H1 (cell line): ENCODE results near the gene FAM241B. TPM values are rescaled to one million over a fixed set of nuclear protein-coding genes. Genes with fewer than 3 reads are reported as not detected.

Experiments
- CTCF ChIA-PET: fragments of 300-600 bp; sonication (Branson Sonifier 250); formaldehyde crosslinking; loops from one replicate; lab custom pipeline; 2021; ENCODE audit not compliant: partially characterized antibody; lab: Charles Lee
- POLR2A ChIA-PET: fragments of 300-600 bp; sonication (Branson Sonifier 250); formaldehyde crosslinking; loops from one replicate; lab custom pipeline; 2021; ENCODE audit warnings: inconsistent platforms; ENCODE audit not compliant: partially characterized antibody; lab: Charles Lee
- DNase-seq, 2 experiments: peaks; one replicate each; pipeline versions ENCODE4 v3.0.0 to v3.0.0-alpha.2; 2010 to 2022; ENCODE audit warnings: low spot score in 2 of 2, low read depth in 1 of 2, mixed read lengths in 1 of 2
- FAIRE-seq: peaks from 2 replicates; lab custom pipeline; 2011; peaks lifted over from hg19 to GRCh38; lab: Jason Lieb, UNC
- H2AFZ ChIP-seq: 2 replicates; pipeline ENCODE4 v1.8.1; 2012; ENCODE audit warnings: low read length, inconsistent platforms
- H2AK5ac ChIP-seq: 2 replicates; pipeline ENCODE4 v1.6.1; 2013; ENCODE audit warnings: low read depth, low read length
- H2BK120ac ChIP-seq: replicated peaks from 2 replicates; pipeline ENCODE3; 2013; ENCODE audit warnings: low read depth, low read length, inconsistent platforms
- H2BK12ac ChIP-seq: 2 replicates; pipeline ENCODE4 v1.6.1; 2013; ENCODE audit warnings: low read depth, low read length
- H2BK15ac ChIP-seq: 2 replicates; pipeline ENCODE4 v1.6.1; 2013; ENCODE audit warnings: low read length
- H2BK20ac ChIP-seq: 2 replicates; pipeline ENCODE4 v1.6.1; 2013; ENCODE audit warnings: low read length
- H2BK5ac ChIP-seq: 2 replicates; pipeline ENCODE4 v1.6.1; 2013; ENCODE audit warnings: low read depth, low read length
- H3K14ac ChIP-seq: 2 replicates; pipeline ENCODE4 v1.6.1; 2013; ENCODE audit warnings: inconsistent platforms; ENCODE audit not compliant: insufficient read length
- H3K18ac ChIP-seq: 2 replicates; pipeline ENCODE4 v1.6.1; 2013; ENCODE audit warnings: low read length; ENCODE audit errors: extremely low read depth
- H3K23ac ChIP-seq: 2 replicates; pipeline ENCODE4 v1.6.1; 2013; ENCODE audit warnings: inconsistent platforms; ENCODE audit not compliant: insufficient read length
- H3K23me2 ChIP-seq: 2 replicates; pipeline ENCODE4 v1.6.1; 2013; ENCODE audit warnings: low read depth, low read length
- H3K27ac ChIP-seq: 2 replicates; pipeline ENCODE4 v1.6.1; 2011; ENCODE audit warnings: low read depth, low read length, inconsistent platforms
- H3K27me3 ChIP-seq, 4 experiments: replicated peaks in 1 of 4; 1 replicate in 1 of 4; 2 replicates in 3 of 4; pipeline versions ENCODE4 v1.6.1 to v1.8.1; 2011 to 2013; ENCODE audit warnings: low read length in 3 of 4, mild to moderate bottlenecking in 3 of 4, inconsistent platforms in 2 of 4, mixed read lengths in 2 of 4, moderate library complexity in 1 of 4; ENCODE audit not compliant: control insufficient read depth in 3 of 4, insufficient read depth in 3 of 4; ENCODE audit errors: extremely low read depth in 1 of 4
- H3K36me3 ChIP-seq, 4 experiments: 2 replicates each; pipeline versions ENCODE4 v1.6.1 to v1.8.1; 2011 to 2013; ENCODE audit warnings: mild to moderate bottlenecking in 4 of 4, low read length in 3 of 4, moderate library complexity in 2 of 4, control low read depth in 1 of 4, inconsistent platforms in 1 of 4; ENCODE audit not compliant: insufficient read depth in 4 of 4, control insufficient read depth in 2 of 4
- H3K4ac ChIP-seq: replicated peaks from 2 replicates; pipeline ENCODE3; 2013; ENCODE audit warnings: low read length, low read depth, mixed read lengths, inconsistent platforms; ENCODE audit not compliant: insufficient read length
- H3K4me1 ChIP-seq, 4 experiments: replicated peaks in 1 of 4; 1 replicate in 1 of 4; 2 replicates in 3 of 4; pipeline versions ENCODE4 v1.6.1 to v1.8.1; 2011 to 2013; ENCODE audit warnings: low read length in 3 of 4, inconsistent platforms in 2 of 4, mixed read lengths in 1 of 4; ENCODE audit not compliant: insufficient read depth in 4 of 4, control insufficient read depth in 3 of 4
- H3K4me2 ChIP-seq, 2 experiments: 2 replicates each; pipeline versions ENCODE4 v1.6.1 to v1.8.1; 2011 to 2013; ENCODE audit warnings: low read depth in 2 of 2, low read length in 2 of 2, control low read depth in 1 of 2, inconsistent platforms in 1 of 2, mild to moderate bottlenecking in 1 of 2; ENCODE audit not compliant: insufficient read depth in 1 of 2
- H3K4me3 ChIP-seq, 4 experiments: fragments of 200-600, 300-600 bp in 1 of 4; sonication (generic), shearing (Covaris generic), sonication (Bioruptor Twin) in 1 of 4; 2 replicates each; pipeline versions ENCODE4 v1.5.1 to v1.8.1; 2011 to 2016; ENCODE audit warnings: low read length in 4 of 4, low read depth in 3 of 4, control low read depth in 2 of 4, inconsistent platforms in 2 of 4, mild to moderate bottlenecking in 2 of 4, mixed read lengths in 1 of 4, moderate library complexity in 1 of 4; ENCODE audit not compliant: insufficient read depth in 2 of 4; ENCODE audit errors: extremely low read depth in 1 of 4
- H3K56ac ChIP-seq: replicated peaks from 2 replicates; pipeline ENCODE3; 2013; ENCODE audit warnings: low read depth, mild to moderate bottlenecking, mixed read lengths, low read length, inconsistent platforms; ENCODE audit not compliant: insufficient read length
- H3K79me1 ChIP-seq: 2 replicates; pipeline ENCODE4 v1.6.1; 2013; ENCODE audit warnings: low read depth, low read length, control low read depth
- H3K79me2 ChIP-seq, 2 experiments: 2 replicates each; pipeline versions ENCODE4 v1.6.1 to v1.8.1; 2012 to 2013; ENCODE audit warnings: low read length in 2 of 2, mild to moderate bottlenecking in 2 of 2, inconsistent platforms in 1 of 2; ENCODE audit not compliant: insufficient read depth in 2 of 2, control insufficient read depth in 1 of 2
- H3K9ac ChIP-seq, 4 experiments: replicated peaks in 1 of 4; 1 replicate in 1 of 4; 2 replicates in 3 of 4; pipeline versions ENCODE4 v1.6.1 to v1.8.1; 2011 to 2013; ENCODE audit warnings: low read depth in 3 of 4, low read length in 3 of 4, control low read depth in 2 of 4, mild to moderate bottlenecking in 2 of 4, moderate library complexity in 2 of 4, inconsistent platforms in 1 of 4; ENCODE audit errors: extremely low read depth in 1 of 4
- H3K9me3 ChIP-seq, 2 experiments: 2 replicates each; pipeline versions ENCODE4 v1.6.1 to v1.8.1; 2012 to 2013; ENCODE audit warnings: mild to moderate bottlenecking in 2 of 2, moderate library complexity in 2 of 2, control low read depth in 1 of 2, inconsistent platforms in 1 of 2, low read depth in 1 of 2, low read length in 1 of 2, mixed read lengths in 1 of 2; ENCODE audit not compliant: insufficient read depth in 2 of 2
- H4K20me1 ChIP-seq, 2 experiments: replicated peaks in 1 of 2; 2 replicates each; pipeline versions ENCODE3 to v1.8.1; 2011 to 2013; ENCODE audit warnings: inconsistent platforms in 2 of 2, low read length in 2 of 2, mild to moderate bottlenecking in 1 of 2; ENCODE audit not compliant: insufficient read depth in 2 of 2, control insufficient read depth in 1 of 2
- H4K5ac ChIP-seq: 2 replicates; pipeline ENCODE4 v1.6.1; 2013; ENCODE audit warnings: low read length, low read depth, mixed read lengths, inconsistent platforms; ENCODE audit not compliant: insufficient read length
- H4K8ac ChIP-seq: 2 replicates; pipeline ENCODE4 v1.8.0; 2013; ENCODE audit warnings: mild to moderate bottlenecking, moderate library complexity, low read length, inconsistent platforms; ENCODE audit not compliant: insufficient read depth; ENCODE audit errors: extremely low read depth
- H4K91ac ChIP-seq: replicated peaks from 2 replicates; pipeline ENCODE3; 2013; ENCODE audit warnings: low read length, mixed read lengths, inconsistent platforms; ENCODE audit not compliant: insufficient read length
- ATF3 ChIP-seq: IDR thresholded peaks from 2 replicates; pipeline ENCODE4 v1.6.1; 2011; ENCODE audit warnings: low read depth, mild to moderate bottlenecking, low read length; ENCODE audit not compliant: insufficient read depth
- E2F6 ChIP-seq: IDR thresholded peaks from 2 replicates; pipeline ENCODE4 v1.6.1; 2012; ENCODE audit warnings: inconsistent platforms
- EZH2 ChIP-seq: fragments of 200-600 bp; sonication (generic); IDR thresholded peaks from 2 replicates; pipeline ENCODE4 v1.7.1; 2012; ENCODE audit warnings: low read depth, mild to moderate bottlenecking, moderate library complexity, low read length, inconsistent platforms; ENCODE audit not compliant: severe bottlenecking
- GABPA ChIP-seq: IDR thresholded peaks from 2 replicates; pipeline ENCODE4 v1.6.1; 2011; ENCODE audit warnings: mild to moderate bottlenecking, low read length, moderate library complexity, borderline replicate concordance; ENCODE audit not compliant: insufficient read depth
- PHF8 ChIP-seq: fragments of 200-600 bp; sonication (generic); conservative IDR thresholded peaks from 2 replicates; pipeline ENCODE4 v1.7.1; 2012; ENCODE audit warnings: low read depth, mild to moderate bottlenecking, inconsistent platforms, low read length, moderate library complexity
- RXRA ChIP-seq: IDR thresholded peaks from 2 replicates; pipeline ENCODE4 v1.6.1; 2011; ENCODE audit warnings: low read depth, mild to moderate bottlenecking, low read length, moderate library complexity; ENCODE audit not compliant: insufficient read depth
- USF2 ChIP-seq: IDR thresholded peaks from 2 replicates; pipeline ENCODE4 v1.6.1; 2011; ENCODE audit warnings: low read length, improper control_type of control experiment
- YY1 ChIP-seq: IDR thresholded peaks from 2 replicates; pipeline ENCODE4 v1.6.1; 2011; ENCODE audit warnings: low read depth, mild to moderate bottlenecking, low read length
- WGBS, 2 experiments: shearing (Covaris generic) in 1 of 2; methylation state at CpG; one replicate each; pipeline versions ENCODE4 v1.1.6 to v1.1.7; 2013 to 2015; ENCODE audit warnings: low lambda C conversion rate in 2 of 2, mixed read lengths in 2 of 2, inconsistent platforms in 1 of 2, low coverage in 1 of 2, missing lambda C conversion rate in 1 of 2; ENCODE audit not compliant: insufficient replicate concordance in 2 of 2, insufficient coverage in 1 of 2, insufficient read length in 1 of 2; ENCODE audit errors: extremely low coverage in 1 of 2, missing lambda C conversion rate in 1 of 2; 5-methylcytosine and 5-hydroxymethylcytosine counted together
- polyA plus RNA-seq, 7 experiments: library from polyadenylated mRNA; depleted of rRNA in 3 of 7; stranded (reverse) in 5 of 7; unstranded in 2 of 7; fragments of >200 nt in 5 of 7; fragments of 200-250 nt in 2 of 7; gene quantifications; 1 replicate in 5 of 7; 2 replicates in 1 of 7; 4 replicates in 1 of 7; pipeline versions ENCODE4 v1.2.1 to v1.2.3, GENCODE V29; 2011 to 2013; ENCODE audit warnings: missing spikeins in 2 of 7, mixed read lengths in 2 of 7
- total RNA-seq: library from RNA; stranded (reverse); fragmentation: NEBNext Ultra II Directional; extraction: Animal tissue kit (Norgen Biotek cat#: 25700); gene quantifications from 2 replicates; pipeline ENCODE4 v1.2.1, GENCODE V29; 2021

FAM241B gene
- total and polyA plus RNA-seq, 2 of the 8 experiments (the other 6 are each of a cell fraction or from before 2014, with no cell fraction given), result 19.3 to 30.1 TPM

GRCh38 chr10:69635428-69636272, 5.6 kb downstream of the FAM241B start:
- ChIA-PET POLR2A (interaction anchor here (0.9 to 7.9 kb wide), 8 partner anchors 16 to 119 kb away, joined by 3 to 59 read pairs (median 4); partner anchors contain the start of gene NEUROG3), CTCF (interaction anchor here (0.9 to 41.0 kb wide), 23 partner anchors 8 to 280 kb away, joined by 3 to 1374 read pairs (median 5); partner anchors contain the start of genes FAM241B, NEUROG3 and TSPAN15)
- Histone ChIP-seq H3K79me1 (no peaks in the 10 kb centered on the region), H2BK20ac (no peak overlapping the region), H3K4me2 (no peak overlapping the region), H3K23ac (no peak overlapping the region), H3K18ac (no peak overlapping the region), H3K27me3 (peaks cover 0 to 6% (median 2%) of the 10 kb centered on the region in 4 experiments; a peak in 4 of 7 replicates), H3K79me2 (no peaks in the 10 kb centered on the region), H3K4me3 (no peak overlapping the region), H3K4me1 (peaks cover 4 to 14% (median 10%) of the 10 kb centered on the region in 4 experiments), H3K23me2 (peaks cover 2% of the 10 kb centered on the region; the same call in 1 of the 2 replicates), H4K20me1 (peaks cover 3 to 4% of the 10 kb centered on the region in 2 experiments), H2BK12ac (no peak overlapping the region), H2BK120ac (no peak overlapping the region), H3K36me3 (peaks cover 2 to 7% (median 3%) of the 10 kb centered on the region in 4 experiments; a peak in 2 of 8 replicates), H2BK5ac (no peak overlapping the region; the same call in 1 of the 2 replicates), H4K5ac (no peak overlapping the region), H2AFZ (no peak overlapping the region), H2BK15ac (no peak overlapping the region), H3K4ac (no peak overlapping the region), H3K56ac (no peak overlapping the region), H4K8ac (no peak overlapping the region), H3K9ac (no peak overlapping the region), H3K27ac (no peak overlapping the region), H2AK5ac (no peak overlapping the region), H3K9me3 (no peaks in the 10 kb centered on the region), H4K91ac (no peak overlapping the region), H3K14ac (no peak overlapping the region)
- FAIRE-seq (no peak), DNase-seq (no peak)
- 64% methylated on average over 12 of the region's 13 CpGs; no CpG with 5 or more reads in 1 of the 2 experiments for WGBS, 2 experiments
- no peak for TF ChIP-seq YY1
- TF ChIP-seq E2F6, result no peak
- TF ChIP-seq ATF3, result no peak
- no peak for TF ChIP-seq GABPA
- TF ChIP-seq PHF8, result no peak
- TF ChIP-seq USF2, result no peak
- no peak for TF ChIP-seq RXRA
- no peak for TF ChIP-seq EZH2
